ENCODE measurements around the gene WDR62.

WDR62 gene

GRCh38 chr19:36054733-36055686 is at the start of gene WDR62:
Gene WDR62, plus strand, starts transcription at chr19:36054897. Its CDS starts 75 bp downstream, at chr19:36054972.
- peak; percentile 87 to 92 for DNase-seq (ENCODE audit: low read depth in 2 of 2)

GRCh38 chr19:36006955-36007354 is 47.7 kb upstream of the WDR62 start:
- DNase-seq (ENCODE audit: low read depth in 2 of 2), result no peak

GRCh38 chr19:36008336-36008978 is 46.2 kb upstream of the WDR62 start, which contains the start of gene SYNE4:
Gene SYNE4, minus strand, starts transcription at chr19:36008813. Its CDS starts 132 bp downstream, at chr19:36008681.
- no peak for DNase-seq (ENCODE audit: low read depth in 2 of 2)

GRCh38 chr19:36009220-36009619 is 45.5 kb upstream of the WDR62 start:
- no peak for DNase-seq (ENCODE audit: low read depth in 2 of 2)

- no peak for DNase-seq (ENCODE audit: low read depth in 2 of 2)
Observed at GRCh38 chr19:36009633-36010379, 44.9 kb upstream of the WDR62 start.

GRCh38 chr19:36010402-36010801 is 44.3 kb upstream of the WDR62 start:
- no peak for DNase-seq (ENCODE audit: low read depth in 2 of 2)

- no peak for DNase-seq (ENCODE audit: low read depth in 2 of 2)
Observed at GRCh38 chr19:36013280-36014011, 41.3 kb upstream of the WDR62 start.

- DNase-seq (ENCODE audit: low read depth in 2 of 2), result peak; percentile 97 to 98
Observed at GRCh38 chr19:36014012-36014924, 40.4 kb upstream of the WDR62 start, which contains the start of gene ALKBH6. Gene ALKBH6, minus strand, starts transcription at chr19:36014213. Its CDS starts 816 bp downstream, at chr19:36013397.

GRCh38 chr19:36019061-36019670 is 35.5 kb upstream of the WDR62 start:
- DNase-seq (ENCODE audit: low read depth in 2 of 2), result no peak

- DNase-seq (ENCODE audit: low read depth in 2 of 2), result no peak
Observed at GRCh38 chr19:36023432-36023831, 31.3 kb upstream of the WDR62 start.

- DNase-seq (ENCODE audit: low read depth in 2 of 2), result no peak
Observed at GRCh38 chr19:36025541-36025940, 29.2 kb upstream of the WDR62 start.

- no peak for DNase-seq (ENCODE audit: low read depth in 2 of 2)
Observed at GRCh38 chr19:36026091-36026876, 28.4 kb upstream of the WDR62 start.

- no peak for DNase-seq (ENCODE audit: low read depth in 2 of 2)
Observed at GRCh38 chr19:36027696-36028095, 27.0 kb upstream of the WDR62 start.

- no peak for DNase-seq (ENCODE audit: low read depth in 2 of 2)
Observed at GRCh38 chr19:36028313-36029041, 26.2 kb upstream of the WDR62 start.

- no peak for DNase-seq (ENCODE audit: low read depth in 2 of 2)
Observed at GRCh38 chr19:36030264-36031148, 24.2 kb upstream of the WDR62 start.

- DNase-seq (ENCODE audit: low read depth in 2 of 2), result no peak
Observed at GRCh38 chr19:36031308-36031707, 23.4 kb upstream of the WDR62 start.
